NCI-H460 (cell line): ENCODE measurements around the gene RTKN2. TPM values are rescaled to one million over a fixed set of nuclear protein-coding genes. Genes with fewer than 3 reads are reported as not detected.
"Not testable (repeated sequence)": the region's sequence is repeated elsewhere in the genome, so short reads cannot be mapped to it uniquely, and the experiment has no call there.

Source experiments
- DNase-seq: peaks from one replicate; pipeline ENCODE4 v3.0.0-alpha.2; 2016; ENCODE audit warnings: low read depth; ENCODE audit errors: extremely low read depth
- polyA plus RNA-seq: library from polyadenylated mRNA; depleted of rRNA; stranded (reverse); fragments of >200 nt; gene quantifications from 2 replicates; pipeline ENCODE4 v1.2.3, GENCODE V29; 2014; cell fraction: nucleus; rRNA removed
- total RNA-seq: library from RNA; depleted of rRNA; stranded (reverse); fragments of >200 nt; shearing (Covaris generic); gene quantifications from 2 replicates; pipeline ENCODE4 v1.2.3, GENCODE V29; 2014; rRNA removed

Gene RTKN2, protein sequence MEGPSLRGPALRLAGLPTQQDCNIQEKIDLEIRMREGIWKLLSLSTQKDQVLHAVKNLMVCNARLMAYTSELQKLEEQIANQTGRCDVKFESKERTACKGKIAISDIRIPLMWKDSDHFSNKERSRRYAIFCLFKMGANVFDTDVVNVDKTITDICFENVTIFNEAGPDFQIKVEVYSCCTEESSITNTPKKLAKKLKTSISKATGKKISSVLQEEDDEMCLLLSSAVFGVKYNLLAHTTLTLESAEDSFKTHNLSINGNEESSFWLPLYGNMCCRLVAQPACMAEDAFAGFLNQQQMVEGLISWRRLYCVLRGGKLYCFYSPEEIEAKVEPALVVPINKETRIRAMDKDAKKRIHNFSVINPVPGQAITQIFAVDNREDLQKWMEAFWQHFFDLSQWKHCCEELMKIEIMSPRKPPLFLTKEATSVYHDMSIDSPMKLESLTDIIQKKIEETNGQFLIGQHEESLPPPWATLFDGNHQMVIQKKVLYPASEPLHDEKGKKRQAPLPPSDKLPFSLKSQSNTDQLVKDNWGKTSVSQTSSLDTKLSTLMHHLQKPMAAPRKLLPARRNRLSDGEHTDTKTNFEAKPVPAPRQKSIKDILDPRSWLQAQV
- 2.8 and 4.0 TPM in 2 replicates for total RNA-seq
- polyA plus RNA-seq, result 1.3 TPM in 2 replicates

- peak; percentile 77 for DNase-seq
These were observed at the start of gene RTKN2 for GRCh38 chr10:62268399-62269114. RTKN2 (minus strand) TSS chr10:62268844; CDS start chr10:62268610, 234 bp downstream.

DNA sequence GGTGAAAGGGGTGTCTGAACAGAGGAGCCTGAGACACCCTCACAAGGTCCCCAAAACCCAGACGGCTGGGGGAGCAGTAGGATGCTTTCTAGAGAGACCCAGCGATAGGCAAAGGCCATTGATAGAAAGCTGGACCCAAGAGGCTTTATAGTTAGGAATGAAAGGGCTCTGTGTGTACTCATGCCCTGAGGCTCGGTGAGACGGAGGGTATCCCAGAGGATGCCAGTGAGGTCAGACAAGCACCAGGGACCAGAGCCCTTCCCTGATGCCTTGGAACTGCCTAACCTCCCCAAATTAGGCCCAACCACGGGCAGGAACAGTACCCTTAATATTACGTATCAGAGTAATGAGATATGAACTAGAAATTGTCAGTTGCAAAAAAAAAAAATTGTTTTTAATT lies 48.6 kb upstream of the RTKN2 start:
- DNase-seq, result no peak

- no peak for DNase-seq
These were observed 40.6 kb upstream of the RTKN2 start for GRCh38 chr10:62309254-62309653.

DNA sequence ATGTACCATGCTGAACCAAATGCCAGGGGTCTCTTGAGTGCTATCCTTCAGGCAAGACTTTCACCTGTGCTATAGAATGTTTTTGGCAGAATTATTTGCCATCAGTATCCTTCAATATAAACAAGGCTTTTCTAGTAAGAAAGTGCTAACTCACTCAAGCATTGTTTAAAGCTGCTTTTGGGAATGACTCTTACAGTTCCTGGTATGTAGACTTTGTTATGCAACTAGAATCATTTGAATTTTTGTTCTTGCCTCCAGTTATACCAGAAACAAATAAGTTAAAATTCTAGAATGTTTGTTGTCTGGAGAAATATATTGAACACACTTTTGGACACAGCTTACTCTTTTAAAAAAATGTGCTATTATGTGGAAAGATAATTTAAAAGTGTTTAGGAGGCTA lies 39.5 kb upstream of the RTKN2 start:
- no peak for DNase-seq

GRCh38 chr10:62307635-62308034 lies 39.0 kb upstream of the RTKN2 start:
- DNase-seq, result no peak

DNA sequence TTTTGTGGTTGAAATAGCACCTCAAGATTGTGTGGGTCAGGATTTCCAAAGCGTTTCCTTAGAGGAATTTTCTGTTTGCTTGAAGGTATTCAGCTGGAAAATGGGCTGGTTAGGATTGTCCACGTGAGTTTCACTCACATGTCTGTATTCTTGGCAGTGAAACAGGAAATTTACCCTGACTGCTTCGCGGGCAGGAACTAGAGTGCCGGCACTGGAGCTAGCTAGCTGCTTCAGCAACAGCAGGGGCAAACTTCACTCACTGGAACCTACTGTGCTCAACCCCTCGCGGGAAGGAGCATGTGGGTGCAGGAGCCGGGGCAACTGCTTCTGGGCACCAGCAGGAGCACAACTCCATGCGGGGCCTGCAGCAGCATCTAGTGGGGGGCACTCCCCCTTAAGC lies 38.0 kb upstream of the RTKN2 start:
- DNase-seq, result no peak

- DNase-seq, result no peak
These were observed 37.2 kb upstream of the RTKN2 start for GRCh38 chr10:62305813-62306212.

- DNase-seq, result no peak
These were observed 35.3 kb upstream of the RTKN2 start for GRCh38 chr10:62303922-62304321.

GRCh38 chr10:62302760-62303159 lies 34.1 kb upstream of the RTKN2 start:
- no peak for DNase-seq

DNA sequence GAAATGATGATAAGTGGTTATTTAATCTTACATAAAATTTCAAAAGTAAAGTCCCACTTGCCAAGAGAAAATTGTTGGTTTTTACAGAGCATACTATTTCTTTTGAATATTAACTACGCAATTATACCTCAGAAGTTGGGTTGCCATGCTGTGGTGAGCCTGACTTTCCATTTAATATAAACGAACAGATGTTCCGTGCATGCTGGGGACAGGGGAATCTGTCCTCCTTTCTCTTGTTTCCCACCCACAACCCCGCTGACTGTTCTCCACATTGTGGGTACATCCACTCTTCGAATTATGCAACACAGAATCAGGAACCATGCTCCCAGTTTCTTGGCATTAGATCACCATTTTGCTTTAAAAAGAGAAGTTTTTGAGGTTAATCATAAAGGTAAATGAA lies 29.2 kb upstream of the RTKN2 start:
- DNase-seq, result no peak

DNA sequence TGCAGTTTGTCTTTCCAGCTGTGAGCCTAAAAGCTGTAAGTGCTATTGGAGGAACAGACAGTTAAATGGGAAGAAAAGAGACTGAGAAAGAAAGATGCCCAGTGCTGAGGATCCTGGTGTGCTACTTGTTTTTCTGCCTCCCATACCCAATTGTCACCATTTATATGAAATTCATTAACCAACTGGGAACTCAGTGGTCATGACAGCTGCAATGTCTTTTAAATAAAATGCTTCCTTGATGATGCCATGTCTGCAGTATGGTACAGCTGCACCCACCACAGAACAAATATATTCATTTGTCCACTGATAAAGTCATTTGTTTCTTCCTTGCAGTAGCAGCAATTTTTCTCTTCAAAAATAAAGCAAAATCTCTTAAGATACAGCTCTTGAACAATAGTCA lies 15.6 kb upstream of the RTKN2 start:
- DNase-seq, result no peak

- DNase-seq, result not testable (repeated sequence)
These were observed 12.7 kb upstream of the RTKN2 start for GRCh38 chr10:62281348-62281747.

- not testable (repeated sequence) for DNase-seq
These were observed 11.7 kb upstream of the RTKN2 start for GRCh38 chr10:62280392-62280791.

DNA sequence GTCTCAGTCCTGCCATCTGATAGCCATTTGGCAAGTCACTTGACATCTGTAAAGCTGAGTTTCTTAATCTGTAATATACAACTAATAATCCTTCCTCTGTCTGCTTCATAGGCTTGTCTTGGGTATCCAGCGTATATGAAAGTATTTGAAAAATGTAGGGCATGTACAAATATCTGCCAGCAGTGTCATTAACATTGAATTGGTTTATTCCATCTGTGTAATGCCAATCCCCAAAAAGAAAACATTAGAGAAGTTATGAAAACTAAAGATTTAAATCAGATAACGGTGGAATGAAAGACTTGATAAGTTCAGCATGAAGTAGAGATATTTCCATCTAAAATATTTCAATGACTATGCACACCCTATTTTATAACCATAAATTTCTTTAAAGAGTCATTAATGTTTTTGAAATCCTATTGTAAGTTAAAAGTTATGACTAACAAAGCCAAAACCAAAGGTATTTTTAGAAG lies 9.8 kb upstream of the RTKN2 start:
- DNase-seq, result no peak

DNA sequence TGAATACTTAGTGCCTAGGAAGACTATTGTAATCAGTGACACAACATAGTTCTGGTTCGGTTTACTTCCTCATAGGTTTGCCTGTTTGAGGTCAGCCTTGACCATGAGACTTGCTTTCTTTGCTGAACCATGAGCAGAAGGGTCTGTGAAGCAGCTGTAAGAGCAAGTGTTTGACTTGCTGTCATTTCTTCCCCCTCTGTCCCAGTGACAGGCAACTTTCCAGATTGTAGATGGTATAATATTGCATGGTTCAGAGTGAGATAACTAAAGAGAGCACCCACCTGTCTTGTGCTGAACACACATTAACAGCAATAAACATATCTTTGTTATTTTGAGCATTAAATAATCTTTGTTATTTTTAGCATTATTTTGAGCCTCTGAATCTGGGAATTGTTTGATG lies 9.3 kb upstream of the RTKN2 start:
- DNase-seq, result no peak

- no peak for DNase-seq
These were observed 1.4 kb upstream of the RTKN2 start for GRCh38 chr10:62270020-62270419.

DNA sequence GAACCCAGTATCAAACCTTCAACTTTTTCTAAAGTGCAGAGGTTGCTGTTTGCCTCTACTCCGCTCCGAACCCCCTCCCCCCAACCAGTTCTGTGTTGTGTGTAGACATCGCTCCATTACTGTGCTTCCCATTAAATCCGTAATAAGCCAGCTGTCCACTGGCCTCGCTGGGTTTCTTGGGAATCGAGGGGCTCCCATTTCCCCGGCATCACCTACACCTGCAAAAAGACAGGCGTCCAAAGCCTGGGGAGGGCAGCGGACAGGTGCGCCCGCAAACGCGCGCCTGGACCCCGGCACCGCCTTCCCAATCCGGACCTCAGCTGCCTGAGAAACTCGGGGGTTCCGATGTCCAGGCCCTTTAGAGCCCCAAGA lies 631 bp downstream of the RTKN2 start:
- DNase-seq, result no peak

DNA sequence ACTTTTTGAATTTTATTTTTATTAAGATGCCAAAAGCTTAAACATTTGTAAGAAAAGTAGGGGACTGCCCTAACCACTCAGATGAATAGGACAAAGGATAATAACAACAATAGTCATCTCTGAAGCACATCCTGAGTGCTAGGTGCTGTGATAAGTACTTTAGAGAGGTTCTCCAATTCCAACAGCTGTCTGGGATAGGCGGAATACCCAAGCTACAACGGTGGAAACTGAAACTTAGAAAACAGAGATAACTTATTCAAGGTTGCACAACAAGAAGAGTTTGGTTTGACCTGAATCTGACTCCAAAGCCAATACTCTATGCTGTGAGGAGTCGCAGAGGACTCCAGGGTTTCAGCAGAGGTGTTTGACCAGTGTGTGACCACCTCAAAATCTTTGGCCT lies 2.0 kb downstream of the RTKN2 start:
- no peak for DNase-seq

GRCh38 chr10:62266147-62266546 lies 2.5 kb downstream of the RTKN2 start:
- DNase-seq, result no peak

GRCh38 chr10:62264702-62265436 lies 3.8 kb downstream of the RTKN2 start:
- peak; percentile 73 for DNase-seq

DNA sequence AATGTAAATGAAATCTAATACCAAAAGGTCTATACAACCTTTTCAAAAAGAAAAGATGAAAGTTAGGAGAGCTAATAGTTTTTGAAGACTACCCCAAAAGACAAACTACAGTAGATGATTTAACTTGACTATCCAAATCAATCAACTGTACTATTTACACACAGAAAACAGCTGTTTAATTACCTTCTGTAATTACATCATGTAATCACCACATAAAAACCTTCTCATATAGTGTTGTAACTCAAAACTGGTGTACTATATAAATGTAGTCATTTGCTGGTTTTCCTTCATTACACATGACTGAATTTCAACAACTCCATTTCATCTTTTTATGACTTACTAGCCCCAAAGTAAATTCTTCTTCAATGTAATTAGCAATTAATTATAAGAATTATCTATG lies 4.5 kb downstream of the RTKN2 start:
- no peak for DNase-seq
